ENCODE measurements around the gene PDIA6.
"Not testable (repeated sequence)": the region's sequence is repeated elsewhere in the genome, so short reads cannot be mapped to it uniquely, and the experiment has no call there.

The PDIA6 gene

GRCh38 chr2:10811517-10811916 is 1.1 kb downstream of the PDIA6 start:
- Histone ChIP-seq H3K27ac (ENCODE audit: low read depth, low read length) (peak overlapping the region; percentile 26), H3K4me3 (ENCODE audit: low read depth in 1 of 2, low read length in 2 of 2) (peak overlapping the region; percentile 76 to 82), H3K9me3 (ENCODE audit: control insufficient read depth in 1 of 2, low read length in 2 of 2) (no peaks in the 10 kb centered on the region), H3K36me3 (ENCODE audit: control insufficient read depth in 1 of 2, insufficient read depth in 2 of 2, low read length in 2 of 2) (no peaks in the 10 kb centered on the region), H3K9ac (ENCODE audit: low read depth in 1 of 2, low read length in 2 of 2) (peak overlapping the region; percentile 79 to 86), H3K27me3 (ENCODE audit: control insufficient read depth in 1 of 2, insufficient read depth in 2 of 2, low read length in 2 of 2) (no peaks in the 10 kb centered on the region), H3K4me1 (ENCODE audit: control insufficient read depth in 1 of 2, insufficient read depth in 2 of 2, low read length in 2 of 2) (peaks cover 21 to 27% of the 10 kb centered on the region in 2 donors)

- Histone ChIP-seq H3K9me3 (ENCODE audit: control insufficient read depth in 1 of 2, low read length in 2 of 2) (no peaks in the 10 kb centered on the region), H3K36me3 (ENCODE audit: control insufficient read depth in 1 of 2, insufficient read depth in 2 of 2, low read length in 2 of 2) (no peaks in the 10 kb centered on the region), H3K9ac (ENCODE audit: low read depth in 1 of 2, low read length in 2 of 2) (peak overlapping the region in 1 of 2 donors; percentile 2), H3K4me3 (ENCODE audit: low read depth in 1 of 2, low read length in 2 of 2) (peak overlapping the region; percentile 76 to 82), H3K4me1 (ENCODE audit: control insufficient read depth in 1 of 2, insufficient read depth in 2 of 2, low read length in 2 of 2) (peaks cover 21 to 27% of the 10 kb centered on the region in 2 donors), H3K27ac (ENCODE audit: low read depth, low read length) (no peak overlapping the region), H3K27me3 (ENCODE audit: control insufficient read depth in 1 of 2, insufficient read depth in 2 of 2, low read length in 2 of 2) (no peaks in the 10 kb centered on the region)
Observed at GRCh38 chr2:10810202-10811161, 2.1 kb downstream of the PDIA6 start.

- Histone ChIP-seq H3K27me3 (ENCODE audit: control insufficient read depth in 1 of 2, insufficient read depth in 2 of 2, low read length in 2 of 2) (no peaks in the 10 kb centered on the region), H3K36me3 (ENCODE audit: control insufficient read depth in 1 of 2, insufficient read depth in 2 of 2, low read length in 2 of 2) (peaks cover 0 to 10% of the 10 kb centered on the region in 2 donors), H3K4me1 (ENCODE audit: control insufficient read depth in 1 of 2, insufficient read depth in 2 of 2, low read length in 2 of 2) (peaks cover 15 to 27% of the 10 kb centered on the region in 2 donors), H3K9ac (ENCODE audit: low read depth in 1 of 2, low read length in 2 of 2) (no peak overlapping the region), H3K4me3 (ENCODE audit: low read depth in 1 of 2, low read length in 2 of 2) (no peak overlapping the region), H3K9me3 (ENCODE audit: control insufficient read depth in 1 of 2, low read length in 2 of 2) (no peaks in the 10 kb centered on the region), H3K27ac (ENCODE audit: low read depth, low read length) (no peak overlapping the region)
Observed at GRCh38 chr2:10806543-10806942, 6.0 kb downstream of the PDIA6 start.

GRCh38 chr2:10805990-10806389 is 6.6 kb downstream of the PDIA6 start:
- H3K9ac ChIP-seq (ENCODE audit: low read depth in 1 of 2, low read length in 2 of 2); H3K4me3 ChIP-seq (ENCODE audit: low read depth in 1 of 2, low read length in 2 of 2); H3K9me3 ChIP-seq (ENCODE audit: control insufficient read depth in 1 of 2, low read length in 2 of 2); H3K27me3 ChIP-seq (ENCODE audit: control insufficient read depth in 1 of 2, insufficient read depth in 2 of 2, low read length in 2 of 2); H3K27ac ChIP-seq (ENCODE audit: low read depth, low read length): not testable (repeated sequence)
- Histone ChIP-seq H3K4me1 (ENCODE audit: control insufficient read depth in 1 of 2, insufficient read depth in 2 of 2, low read length in 2 of 2) (peaks cover 10 to 21% of the 10 kb centered on the region in 2 donors), H3K36me3 (ENCODE audit: control insufficient read depth in 1 of 2, insufficient read depth in 2 of 2, low read length in 2 of 2) (peaks cover 0 to 16% of the 10 kb centered on the region in 2 donors)

GRCh38 chr2:10802657-10803056 is 9.9 kb downstream of the PDIA6 start:
- Histone ChIP-seq H3K9me3 (ENCODE audit: control insufficient read depth in 1 of 2, low read length in 2 of 2) (no peaks in the 10 kb centered on the region), H3K9ac (ENCODE audit: low read depth in 1 of 2, low read length in 2 of 2) (no peak overlapping the region), H3K36me3 (ENCODE audit: control insufficient read depth in 1 of 2, insufficient read depth in 2 of 2, low read length in 2 of 2) (peaks cover 0 to 37% of the 10 kb centered on the region in 2 donors), H3K4me3 (ENCODE audit: low read depth in 1 of 2, low read length in 2 of 2) (no peak overlapping the region), H3K27me3 (ENCODE audit: control insufficient read depth in 1 of 2, insufficient read depth in 2 of 2, low read length in 2 of 2) (no peaks in the 10 kb centered on the region), H3K27ac (ENCODE audit: low read depth, low read length) (no peak overlapping the region), H3K4me1 (ENCODE audit: control insufficient read depth in 1 of 2, insufficient read depth in 2 of 2, low read length in 2 of 2) (peaks cover 0 to 8% of the 10 kb centered on the region in 2 donors)

GRCh38 chr2:10800163-10800562 is 12.4 kb downstream of the PDIA6 start:
- Histone ChIP-seq H3K4me1 (ENCODE audit: control insufficient read depth in 1 of 2, insufficient read depth in 2 of 2, low read length in 2 of 2) (no peaks in the 10 kb centered on the region), H3K36me3 (ENCODE audit: control insufficient read depth in 1 of 2, insufficient read depth in 2 of 2, low read length in 2 of 2) (peaks cover 14 to 60% of the 10 kb centered on the region in 2 donors), H3K27ac (ENCODE audit: low read depth, low read length) (no peak overlapping the region), H3K9ac (ENCODE audit: low read depth in 1 of 2, low read length in 2 of 2) (no peak overlapping the region), H3K27me3 (ENCODE audit: control insufficient read depth in 1 of 2, insufficient read depth in 2 of 2, low read length in 2 of 2) (no peaks in the 10 kb centered on the region), H3K9me3 (ENCODE audit: control insufficient read depth in 1 of 2, low read length in 2 of 2) (no peaks in the 10 kb centered on the region), H3K4me3 (ENCODE audit: low read depth in 1 of 2, low read length in 2 of 2) (no peak overlapping the region)

- Histone ChIP-seq H3K4me3 (ENCODE audit: low read depth in 1 of 2, low read length in 2 of 2) (no peak overlapping the region), H3K9ac (ENCODE audit: low read depth in 1 of 2, low read length in 2 of 2) (no peak overlapping the region), H3K27ac (ENCODE audit: low read depth, low read length) (no peak overlapping the region), H3K27me3 (ENCODE audit: control insufficient read depth in 1 of 2, insufficient read depth in 2 of 2, low read length in 2 of 2) (no peaks in the 10 kb centered on the region), H3K9me3 (ENCODE audit: control insufficient read depth in 1 of 2, low read length in 2 of 2) (no peaks in the 10 kb centered on the region), H3K4me1 (ENCODE audit: control insufficient read depth in 1 of 2, insufficient read depth in 2 of 2, low read length in 2 of 2) (peaks cover 0 to 3% of the 10 kb centered on the region in 2 donors), H3K36me3 (ENCODE audit: control insufficient read depth in 1 of 2, insufficient read depth in 2 of 2, low read length in 2 of 2) (peaks cover 14 to 70% of the 10 kb centered on the region in 2 donors)
Observed at GRCh38 chr2:10798783-10799182, 13.8 kb downstream of the PDIA6 start.

GRCh38 chr2:10796703-10797102 is 15.9 kb downstream of the PDIA6 start:
- peaks cover 6 to 11% of the 10 kb centered on the region in 2 donors for H3K4me1 ChIP-seq (ENCODE audit: control insufficient read depth in 1 of 2, insufficient read depth in 2 of 2, low read length in 2 of 2)
- peaks cover 25 to 79% of the 10 kb centered on the region in 2 donors for H3K36me3 ChIP-seq (ENCODE audit: control insufficient read depth in 1 of 2, insufficient read depth in 2 of 2, low read length in 2 of 2)
- H3K9me3 ChIP-seq (ENCODE audit: control insufficient read depth in 1 of 2, low read length in 2 of 2), result no peaks in the 10 kb centered on the region
- H3K27me3 ChIP-seq (ENCODE audit: control insufficient read depth in 1 of 2, insufficient read depth in 2 of 2, low read length in 2 of 2), result no peaks in the 10 kb centered on the region
- no peak overlapping the region for H3K4me3 ChIP-seq (ENCODE audit: low read depth in 1 of 2, low read length in 2 of 2)
- H3K27ac ChIP-seq (ENCODE audit: low read depth, low read length), result no peak overlapping the region
- no peak overlapping the region for H3K9ac ChIP-seq (ENCODE audit: low read depth in 1 of 2, low read length in 2 of 2)

- no peaks in the 10 kb centered on the region for H3K27me3 ChIP-seq (ENCODE audit: control insufficient read depth in 1 of 2, insufficient read depth in 2 of 2, low read length in 2 of 2)
- H3K4me1 ChIP-seq (ENCODE audit: control insufficient read depth in 1 of 2, insufficient read depth in 2 of 2, low read length in 2 of 2), result peaks cover 13 to 22% of the 10 kb centered on the region in 2 donors
- peaks cover 29 to 74% of the 10 kb centered on the region in 2 donors for H3K36me3 ChIP-seq (ENCODE audit: control insufficient read depth in 1 of 2, insufficient read depth in 2 of 2, low read length in 2 of 2)
- no peak overlapping the region for H3K4me3 ChIP-seq (ENCODE audit: low read depth in 1 of 2, low read length in 2 of 2)
- H3K27ac ChIP-seq (ENCODE audit: low read depth, low read length), result no peak overlapping the region
- no peak overlapping the region for H3K9ac ChIP-seq (ENCODE audit: low read depth in 1 of 2, low read length in 2 of 2)
- H3K9me3 ChIP-seq (ENCODE audit: control insufficient read depth in 1 of 2, low read length in 2 of 2), result no peaks in the 10 kb centered on the region
Observed at GRCh38 chr2:10795508-10796046, 17.0 kb downstream of the PDIA6 start.

- Histone ChIP-seq H3K9me3 (ENCODE audit: control insufficient read depth in 1 of 2, low read length in 2 of 2) (no peaks in the 10 kb centered on the region), H3K4me3 (ENCODE audit: low read depth in 1 of 2, low read length in 2 of 2) (no peak overlapping the region), H3K4me1 (ENCODE audit: control insufficient read depth in 1 of 2, insufficient read depth in 2 of 2, low read length in 2 of 2) (peaks cover 17 to 29% of the 10 kb centered on the region in 2 donors), H3K27ac (ENCODE audit: low read depth, low read length) (no peak overlapping the region), H3K27me3 (ENCODE audit: control insufficient read depth in 1 of 2, insufficient read depth in 2 of 2, low read length in 2 of 2) (no peaks in the 10 kb centered on the region), H3K36me3 (ENCODE audit: control insufficient read depth in 1 of 2, insufficient read depth in 2 of 2, low read length in 2 of 2) (peaks cover 29 to 72% of the 10 kb centered on the region in 2 donors), H3K9ac (ENCODE audit: low read depth in 1 of 2, low read length in 2 of 2) (no peak overlapping the region)
Observed at GRCh38 chr2:10794876-10795275, 17.7 kb downstream of the PDIA6 start.

Measured in duodenal mucosa (tissue), 2 donors.